Loucy (cell line): ENCODE results near the gene KCNC4.

Experiments used
- H2AFZ ChIP-seq: fragments of 200-600 bp; sonication (generic); 2 replicates; pipeline ENCODE4 v1.6.0; 2016; ENCODE audit warnings: antibody characterized with exemption, mild to moderate bottlenecking, low read length, moderate library complexity
- H3F3A ChIP-seq: fragments of 200-600 bp; 2 replicates; pipeline ENCODE4 v1.6.0; 2016; ENCODE audit warnings: antibody characterized with exemption, low read depth, mild to moderate bottlenecking
- H3K27me3 ChIP-seq: fragments of 200-600 bp; sonication (generic); 2 replicates; pipeline ENCODE4 v1.6.1; 2014; ENCODE audit warnings: low read length, mild to moderate bottlenecking; ENCODE audit not compliant: insufficient read depth, poor library complexity, severe bottlenecking
- H3K36me3 ChIP-seq: fragments of 200-600 bp; sonication (generic); 2 replicates; pipeline ENCODE4 v1.6.1; 2016; ENCODE audit warnings: low read length; ENCODE audit not compliant: insufficient read depth
- H3K4me1 ChIP-seq: fragments of 200-600 bp; sonication (generic); 2 replicates; pipeline ENCODE4 v1.5.1; 2014; ENCODE audit warnings: low read length, mild to moderate bottlenecking; ENCODE audit not compliant: insufficient read depth, poor library complexity, severe bottlenecking
- H3K4me2 ChIP-seq: fragments of 200-600 bp; sonication (generic); 2 replicates; pipeline ENCODE4 v1.6.0; 2014; ENCODE audit warnings: antibody characterized with exemption, low read length, low read depth, mild to moderate bottlenecking; ENCODE audit not compliant: poor library complexity, severe bottlenecking
- H3K4me3 ChIP-seq: fragments of 200-600 bp; sonication (generic); 2 replicates; pipeline ENCODE4 v1.5.1; 2014; ENCODE audit warnings: low read length, mild to moderate bottlenecking, mixed read lengths; ENCODE audit not compliant: poor library complexity, severe bottlenecking
- H3K79me2 ChIP-seq: fragments of 200-600 bp; sonication (generic); 2 replicates; pipeline ENCODE4 v1.6.1; 2014; ENCODE audit warnings: low read length; ENCODE audit not compliant: insufficient read depth
- H3K9ac ChIP-seq: fragments of 200-600 bp; sonication (generic); 2 replicates; pipeline ENCODE4 v1.6.0; 2014; ENCODE audit warnings: mild to moderate bottlenecking, low read depth, low read length, moderate library complexity; ENCODE audit not compliant: poor library complexity, severe bottlenecking
- H3K9me2 ChIP-seq: fragments of 200-600 bp; sonication (generic); replicated peaks from 2 replicates; pipeline ENCODE4 v1.6.1; 2016; ENCODE audit warnings: low read depth, low read length, mixed read lengths
- H3K9me3 ChIP-seq: fragments of 200-600 bp; sonication (generic); 2 replicates; pipeline ENCODE4 v1.6.1; 2014; ENCODE audit warnings: mild to moderate bottlenecking, antibody characterized with exemption, low read length, low read depth; ENCODE audit not compliant: insufficient read depth
- H4K20me1 ChIP-seq: fragments of 200-600 bp; sonication (generic); 2 replicates; pipeline ENCODE4 v1.6.0; 2014; ENCODE audit warnings: antibody characterized with exemption, low read length, mild to moderate bottlenecking; ENCODE audit not compliant: insufficient read depth, poor library complexity, severe bottlenecking
- CTCF ChIP-seq: fragments of 200-600 bp; sonication (generic); conservative IDR thresholded peaks from 2 replicates; pipeline ENCODE4 v1.5.1; 2014; ENCODE audit warnings: mild to moderate bottlenecking, antibody characterized with exemption, low read length
- EZH2phosphoT487 ChIP-seq: fragments of 200-600 bp; IDR thresholded peaks from 2 replicates; pipeline ENCODE4 v1.6.1; 2018; ENCODE audit warnings: antibody characterized with exemption, mild to moderate bottlenecking, moderate library complexity, borderline replicate concordance

Gene KCNC4

GRCh38 chr1:110161849-110162248 is 48.3 kb upstream of the KCNC4 start:
- Histone ChIP-seq H3K79me2 (no peaks in the 10 kb centered on the region), H3K27me3 (no peaks in the 10 kb centered on the region), H3F3A (no peaks in the 10 kb centered on the region), H3K9me2 (no peaks in the 10 kb centered on the region), H4K20me1 (no peaks in the 10 kb centered on the region), H3K4me1 (no peaks in the 10 kb centered on the region), H3K9me3 (no peaks in the 10 kb centered on the region), H3K9ac (no peak overlapping the region), H3K36me3 (no peaks in the 10 kb centered on the region), H2AFZ (no peak overlapping the region), H3K4me3 (no peak overlapping the region), H3K4me2 (no peak overlapping the region)
- TF ChIP-seq CTCF (no peak), EZH2phosphoT487 (no peak)

- H3K27me3 ChIP-seq = no peaks in the 10 kb centered on the region
- no peaks in the 10 kb centered on the region for H3K9me2 ChIP-seq
Observed at GRCh38 chr1:110163591-110163990, 46.5 kb upstream of the KCNC4 start.

GRCh38 chr1:110164725-110165350 is 45.3 kb upstream of the KCNC4 start:
- Histone ChIP-seq H3K27me3 (no peaks in the 10 kb centered on the region), H2AFZ (no peak overlapping the region), H3K36me3 (no peaks in the 10 kb centered on the region), H3K9me3 (no peaks in the 10 kb centered on the region), H3K4me3 (no peak overlapping the region), H3K4me1 (no peaks in the 10 kb centered on the region), H3K79me2 (no peaks in the 10 kb centered on the region), H3F3A (no peaks in the 10 kb centered on the region), H3K9me2 (no peaks in the 10 kb centered on the region), H4K20me1 (no peaks in the 10 kb centered on the region), H3K9ac (no peak overlapping the region), H3K4me2 (no peak overlapping the region)
- TF ChIP-seq EZH2phosphoT487 (no peak), CTCF (no peak)

More at GRCh38 chr1:110163591-110163990, 46.5 kb upstream of the KCNC4 start:
- no peaks in the 10 kb centered on the region for H3K79me2 ChIP-seq
- TF ChIP-seq EZH2phosphoT487 (no peak), CTCF (no peak)
- H3K9ac ChIP-seq = no peak overlapping the region
- H3F3A ChIP-seq = no peaks in the 10 kb centered on the region
- H3K4me1 ChIP-seq = no peaks in the 10 kb centered on the region
- no peak overlapping the region for H2AFZ ChIP-seq
- H3K4me3 ChIP-seq = no peak overlapping the region
- no peaks in the 10 kb centered on the region for H3K36me3 ChIP-seq
- H3K4me2 ChIP-seq = no peak overlapping the region
- H4K20me1 ChIP-seq = no peaks in the 10 kb centered on the region
- no peaks in the 10 kb centered on the region for H3K9me3 ChIP-seq
